ENCODE results near the gene MEST. TPM values are rescaled to one million over a fixed set of nuclear protein-coding genes. Genes with fewer than 3 reads are reported as not detected.
"Not testable (repeated sequence)": the region's sequence is repeated elsewhere in the genome, so short reads cannot be mapped to it uniquely, and the experiment has no call there.

Gene MEST
- total and polyA plus RNA-seq, 9 donors: 16.2 to 64.5 (median 35.5) TPM

- Histone ChIP-seq H3K9me3 (no peaks in the 10 kb centered on the region), H3K4me1 (ENCODE audit: insufficient read depth) (peaks cover 4% of the 10 kb centered on the region), H3K27me3 (no peaks in the 10 kb centered on the region), H3K4me3 (no peak overlapping the region), H3K36me3 (no peaks in the 10 kb centered on the region), H3K27ac (no peak overlapping the region)
- 65 to 78% (median 73%) methylated on average over 5 of the region's 5 CpGs for WGBS, 3 donors
- TF ChIP-seq POLR2A (IDR thresholded peaks at IDR 0.05): no peak
- TF ChIP-seq EP300 (IDR thresholded peaks at IDR 0.05): no peak
- TF ChIP-seq CTCF (IDR thresholded peaks at IDR 0.05): no peak
- no peak for DNase-seq
- intact Hi-C loops (cut with DNase I): no loop called here
These were observed 47.0 kb upstream of the MEST start for GRCh38 chr7:130444751-130445407.

DNA sequence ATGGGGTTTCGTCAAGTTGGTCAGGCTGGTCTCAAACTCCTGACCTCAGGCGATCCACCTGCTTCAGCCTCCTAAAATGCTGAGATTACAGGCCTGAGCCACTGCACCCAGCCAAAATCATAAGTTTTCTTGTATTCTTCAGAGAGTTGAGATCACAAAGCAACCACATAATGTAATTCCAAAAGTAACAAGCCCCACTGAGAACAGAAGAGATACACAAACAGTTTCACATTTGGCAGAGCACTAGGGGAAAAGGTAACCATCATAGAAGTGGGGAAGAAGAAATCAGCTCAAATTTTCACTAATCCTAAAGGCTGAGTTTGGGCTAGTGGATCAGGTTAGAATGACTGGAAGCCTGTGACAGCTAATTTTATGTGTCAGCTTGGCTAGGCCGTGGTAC is 45.6 kb upstream of the MEST start:
- intact Hi-C loops (cut with DNase I): no loop called here
- TF ChIP-seq EP300 (IDR thresholded peaks at IDR 0.05) (no peak), POLR2A (IDR thresholded peaks at IDR 0.05) (no peak), CTCF (IDR thresholded peaks at IDR 0.05) (no peak)
- Histone ChIP-seq H3K4me1 (ENCODE audit: insufficient read depth) (peaks cover 2% of the 10 kb centered on the region), H3K36me3 (no peaks in the 10 kb centered on the region), H3K9me3 (no peaks in the 10 kb centered on the region), H3K4me3 (no peak overlapping the region), H3K27me3 (no peaks in the 10 kb centered on the region), H3K27ac (no peak overlapping the region)
- no peak for DNase-seq
- 80 to 92% (median 91%) methylated on average over 3 of the region's 3 CpGs for WGBS, 3 donors

GRCh38 chr7:130451344-130451743 is 40.5 kb upstream of the MEST start:
- DNase-seq; H3K27ac ChIP-seq; H3K4me3 ChIP-seq; intact Hi-C loops (cut with DNase I); H3K27me3 ChIP-seq; H3K9me3 ChIP-seq; H3K4me1 ChIP-seq (ENCODE audit: insufficient read depth); H3K36me3 ChIP-seq: not testable (repeated sequence)
- WGBS, 3 donors: 92 to 96% (median 93%) methylated on average over 3 of the region's 3 CpGs

DNA sequence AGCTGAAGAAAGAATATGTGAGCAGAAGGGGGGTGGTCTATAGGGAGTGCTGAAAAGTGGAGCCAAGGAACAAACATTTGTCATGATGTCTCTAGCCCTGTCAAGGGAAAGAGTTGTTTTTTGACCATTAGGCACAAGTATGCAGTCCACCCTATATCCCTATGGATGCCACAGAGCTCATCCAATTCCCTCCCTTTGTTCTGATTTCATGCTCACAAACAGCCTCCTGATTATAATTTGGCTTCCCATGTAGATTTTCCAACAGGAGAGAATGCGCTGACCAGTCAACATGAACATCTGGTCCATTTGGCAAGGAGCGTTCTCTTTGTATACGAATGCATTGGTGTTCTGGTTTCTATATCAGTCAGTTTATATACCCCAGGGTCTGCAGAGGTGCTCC is 38.9 kb upstream of the MEST start:
- no peak for TF ChIP-seq EP300 (IDR thresholded peaks at IDR 0.05)
- no peak for TF ChIP-seq CTCF (IDR thresholded peaks at IDR 0.05)
- no peak for TF ChIP-seq POLR2A (IDR thresholded peaks at IDR 0.05)
- WGBS, 3 donors: 13 to 38% (median 23%) methylated on average over 3 of the region's 3 CpGs
- H3K4me3 ChIP-seq: no peak overlapping the region
- peaks cover 2% of the 10 kb centered on the region for H3K4me1 ChIP-seq (ENCODE audit: insufficient read depth)
- H3K27me3 ChIP-seq: no peaks in the 10 kb centered on the region
- no peak overlapping the region for H3K27ac ChIP-seq
- intact Hi-C loops (cut with DNase I): no loop called here
- no peaks in the 10 kb centered on the region for H3K36me3 ChIP-seq
- H3K9me3 ChIP-seq: no peaks in the 10 kb centered on the region
- no peak for DNase-seq

DNA sequence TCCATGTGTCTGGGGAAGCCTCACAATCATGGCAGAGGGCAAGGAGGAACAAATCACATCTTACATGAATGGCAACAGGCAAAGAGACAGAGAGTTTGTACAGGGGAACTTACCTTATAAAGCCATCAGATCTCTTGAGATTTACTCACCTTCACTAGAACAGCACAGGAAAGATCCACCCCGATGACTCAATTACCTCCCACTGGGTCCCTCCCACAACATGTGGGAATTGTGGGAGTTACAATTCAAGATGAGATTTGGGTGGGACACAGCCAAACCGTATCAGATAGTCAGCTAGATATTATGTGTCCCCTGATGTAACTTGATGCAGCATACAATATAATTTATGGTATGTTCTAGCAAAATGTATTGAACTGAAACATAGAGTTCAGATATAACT is 36.9 kb upstream of the MEST start:
- H3K36me3 ChIP-seq: no peaks in the 10 kb centered on the region
- TF ChIP-seq CTCF (IDR thresholded peaks at IDR 0.05) (no peak), POLR2A (IDR thresholded peaks at IDR 0.05) (no peak), EP300 (IDR thresholded peaks at IDR 0.05) (no peak)
- H3K4me3 ChIP-seq: no peak overlapping the region
- peaks cover 2% of the 10 kb centered on the region for H3K4me1 ChIP-seq (ENCODE audit: insufficient read depth)
- no peak for DNase-seq
- H3K27ac ChIP-seq: no peak overlapping the region
- intact Hi-C loops (cut with DNase I): no loop called here
- no peaks in the 10 kb centered on the region for H3K9me3 ChIP-seq
- 79 to 89% (median 82%) methylated on average over 2 of the region's 2 CpGs for WGBS, 3 donors
- H3K27me3 ChIP-seq: no peaks in the 10 kb centered on the region
